PC-9 (cell line): ENCODE results near the gene SPIC. TPM values are rescaled to one million over a fixed set of nuclear protein-coding genes. Genes with fewer than 3 reads are reported as not detected.

Source experiments
- BruUV-seq: library from RNA; stranded (reverse); fragments of 400-500 nt; replicated peaks from 2 replicates; lab custom pipeline; 2021; lab: Mats Ljungman, UMichigan
- CTCF ChIA-PET: fragments of 300-600 bp; sonication (Branson Sonifier 250); formaldehyde crosslinking; loops from one replicate; lab custom pipeline; 2022; ENCODE audit warnings: antibody characterized with exemption; lab: Charles Lee
- POLR2A ChIA-PET: fragments of 300-600 bp; sonication (Branson Sonifier 250); formaldehyde crosslinking; loops from one replicate; lab custom pipeline; 2022; ENCODE audit warnings: antibody characterized with exemption; ENCODE audit not compliant: unreplicated experiment; lab: Charles Lee
- DNase-seq, 2 experiments: peaks; one replicate each; pipeline versions ENCODE4 v3.0.0 to v3.0.0-alpha.2; 2015 to 2022; ENCODE audit warnings: mixed read lengths in 1 of 2
- H2AFZ ChIP-seq: fragments of 200-600 bp; sonication (generic); 2 replicates; pipeline ENCODE4 v1.8.1; 2017; ENCODE audit warnings: antibody characterized with exemption
- H3F3A ChIP-seq: fragments of 200-600 bp; sonication (generic); 2 replicates; pipeline ENCODE4 v1.8.1; 2017; ENCODE audit warnings: antibody characterized with exemption, mild to moderate bottlenecking, low read depth; ENCODE audit not compliant: insufficient read depth
- H3K27ac ChIP-seq: fragments of 200-600 bp; sonication (generic); 2 replicates; pipeline ENCODE4 v1.6.1; 2016; ENCODE audit warnings: mixed run types
- H3K27me3 ChIP-seq: fragments of 200-600 bp; sonication (generic); 2 replicates; pipeline ENCODE4 v1.6.1; 2016; ENCODE audit warnings: low read depth, mixed run types; ENCODE audit not compliant: insufficient read depth
- H3K36me3 ChIP-seq: fragments of 200-600 bp; sonication (generic); 2 replicates; pipeline ENCODE4 v1.6.1; 2016; ENCODE audit warnings: low read depth, mixed run types
- H3K4me1 ChIP-seq: fragments of 200-600 bp; sonication (generic); replicated peaks from 2 replicates; pipeline ENCODE4 v1.6.1; 2016; ENCODE audit warnings: mixed run types; ENCODE audit not compliant: insufficient read depth
- H3K4me2 ChIP-seq: fragments of 200-600 bp; sonication (generic); 2 replicates; pipeline ENCODE4 v1.6.1; 2017; ENCODE audit warnings: mixed run types
- H3K4me3 ChIP-seq: fragments of 200-600 bp; sonication (generic); 2 replicates; pipeline ENCODE4 v1.6.1; 2016; ENCODE audit warnings: mixed run types
- H3K79me2 ChIP-seq: fragments of 200-600 bp; sonication (generic); 2 replicates; pipeline ENCODE4 v1.6.1; 2017; ENCODE audit warnings: low read depth, mixed run types
- H3K9me2 ChIP-seq: fragments of 200-600 bp; sonication (generic); 2 replicates; pipeline ENCODE4 v1.8.1; 2017; ENCODE audit warnings: mild to moderate bottlenecking; ENCODE audit not compliant: insufficient read depth
- H3K9me3 ChIP-seq: fragments of 200-600 bp; sonication (generic); 2 replicates; pipeline ENCODE4 v1.8.1; 2016; ENCODE audit warnings: low read depth; ENCODE audit not compliant: insufficient read depth
- H4K20me1 ChIP-seq: fragments of 200-600 bp; sonication (generic); 2 replicates; pipeline ENCODE4 v1.8.1; 2017; ENCODE audit not compliant: insufficient read depth
- EZH2 ChIP-seq: fragments of 200-600 bp; sonication (generic); IDR thresholded peaks from 2 replicates; pipeline ENCODE4 v1.8.0; 2017; ENCODE audit warnings: antibody characterized with exemption, low read depth
- intact Hi-C: fragments of 100-400 bp; cut with micrococcal nuclease; formaldehyde crosslinking; loops from one replicate; pipeline ENCODE4 v1.10.0; 2022; ENCODE audit not compliant: unreplicated experiment
- total RNA-seq: library from RNA; stranded (reverse); gene quantifications from 2 replicates; pipeline ENCODE4 v1.2.3, GENCODE V29; 2021
- TF ChIP-seq, protein P1 (sequence below): fragments of 200-600 bp; sonication (generic); conservative IDR thresholded peaks from 2 replicates; pipeline ENCODE4 v1.6.1; 2017; ENCODE audit warnings: mixed run types, antibody characterized with exemption, mild to moderate bottlenecking, moderate library complexity

The SPIC gene
- total RNA-seq, 1 experiment from 2014 or later, result not detected

DNA sequence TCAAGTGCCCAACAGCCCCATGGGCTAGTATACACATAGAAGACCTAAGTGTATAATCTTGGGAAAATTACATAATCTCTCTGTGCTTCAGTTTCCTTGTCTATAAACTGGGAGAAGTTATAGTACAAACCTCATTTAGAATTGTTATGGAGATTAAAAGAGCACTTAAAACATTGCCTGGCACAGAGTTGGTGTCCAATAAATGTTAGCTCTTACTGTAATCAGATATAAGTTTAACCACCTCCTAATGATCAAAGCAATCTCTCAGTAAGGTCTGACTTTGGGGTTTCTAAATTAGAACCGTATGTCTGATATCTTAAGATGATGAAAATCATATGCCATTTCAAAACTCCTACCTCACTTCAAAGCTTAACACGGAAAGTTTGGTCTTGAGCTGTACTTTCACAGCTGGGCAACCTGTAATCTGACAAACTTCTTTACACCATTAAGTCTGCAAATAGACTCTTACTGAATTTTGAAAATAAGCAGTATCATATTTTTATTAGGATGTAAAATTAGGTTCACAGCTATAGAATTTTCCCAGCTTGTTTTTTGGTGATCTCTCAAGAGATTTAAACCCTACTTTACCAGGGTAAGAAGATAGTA, 61.0 kb downstream of the SPIC start:
- H3K9me3 ChIP-seq, result no peaks in the 10 kb centered on the region

More for the DNA sequence above, 61.0 kb downstream of the SPIC start:
- Histone ChIP-seq H3K79me2 (no peaks in the 10 kb centered on the region), H3K4me2 (no peak overlapping the region), H4K20me1 (no peaks in the 10 kb centered on the region), H3F3A (no peaks in the 10 kb centered on the region), H2AFZ (no peak overlapping the region), H3K4me1 (no peaks in the 10 kb centered on the region), H3K27ac (no peak overlapping the region), H3K4me3 (no peak overlapping the region), H3K36me3 (no peaks in the 10 kb centered on the region), H3K9me2 (no peaks in the 10 kb centered on the region), H3K27me3 (peaks cover 4% of the 10 kb centered on the region; the same call in 1 of the 2 replicates)
- no TSS peak for BruUV-seq
- TF ChIP-seq, protein P1, sequence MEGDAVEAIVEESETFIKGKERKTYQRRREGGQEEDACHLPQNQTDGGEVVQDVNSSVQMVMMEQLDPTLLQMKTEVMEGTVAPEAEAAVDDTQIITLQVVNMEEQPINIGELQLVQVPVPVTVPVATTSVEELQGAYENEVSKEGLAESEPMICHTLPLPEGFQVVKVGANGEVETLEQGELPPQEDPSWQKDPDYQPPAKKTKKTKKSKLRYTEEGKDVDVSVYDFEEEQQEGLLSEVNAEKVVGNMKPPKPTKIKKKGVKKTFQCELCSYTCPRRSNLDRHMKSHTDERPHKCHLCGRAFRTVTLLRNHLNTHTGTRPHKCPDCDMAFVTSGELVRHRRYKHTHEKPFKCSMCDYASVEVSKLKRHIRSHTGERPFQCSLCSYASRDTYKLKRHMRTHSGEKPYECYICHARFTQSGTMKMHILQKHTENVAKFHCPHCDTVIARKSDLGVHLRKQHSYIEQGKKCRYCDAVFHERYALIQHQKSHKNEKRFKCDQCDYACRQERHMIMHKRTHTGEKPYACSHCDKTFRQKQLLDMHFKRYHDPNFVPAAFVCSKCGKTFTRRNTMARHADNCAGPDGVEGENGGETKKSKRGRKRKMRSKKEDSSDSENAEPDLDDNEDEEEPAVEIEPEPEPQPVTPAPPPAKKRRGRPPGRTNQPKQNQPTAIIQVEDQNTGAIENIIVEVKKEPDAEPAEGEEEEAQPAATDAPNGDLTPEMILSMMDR, result no peak
- no peak for TF ChIP-seq EZH2
- intact Hi-C loops, result no loop called here
- no peak for DNase-seq
- ChIA-PET POLR2A (no interaction called here), CTCF (no interaction called here)

Other genes with a start within 250 kb of the SPIC start
- gene UTP20, start 195.2 kb upstream of the SPIC start, total RNA-seq, result 11.4 and 14.1 TPM in 2 replicates
- gene ARL1, start 67.6 kb upstream of the SPIC start, total RNA-seq, result 60.6 and 71.9 TPM in 2 replicates
- gene MYBPC1, start 119.6 kb downstream of the SPIC start, total RNA-seq, result not detected in 2 replicates
- 4.8 and 6.1 TPM in 2 replicates for gene CHPT1, start 222.3 kb downstream of the SPIC start, total RNA-seq